ENCODE results near the gene NELFB.

The NELFB gene

DNA sequence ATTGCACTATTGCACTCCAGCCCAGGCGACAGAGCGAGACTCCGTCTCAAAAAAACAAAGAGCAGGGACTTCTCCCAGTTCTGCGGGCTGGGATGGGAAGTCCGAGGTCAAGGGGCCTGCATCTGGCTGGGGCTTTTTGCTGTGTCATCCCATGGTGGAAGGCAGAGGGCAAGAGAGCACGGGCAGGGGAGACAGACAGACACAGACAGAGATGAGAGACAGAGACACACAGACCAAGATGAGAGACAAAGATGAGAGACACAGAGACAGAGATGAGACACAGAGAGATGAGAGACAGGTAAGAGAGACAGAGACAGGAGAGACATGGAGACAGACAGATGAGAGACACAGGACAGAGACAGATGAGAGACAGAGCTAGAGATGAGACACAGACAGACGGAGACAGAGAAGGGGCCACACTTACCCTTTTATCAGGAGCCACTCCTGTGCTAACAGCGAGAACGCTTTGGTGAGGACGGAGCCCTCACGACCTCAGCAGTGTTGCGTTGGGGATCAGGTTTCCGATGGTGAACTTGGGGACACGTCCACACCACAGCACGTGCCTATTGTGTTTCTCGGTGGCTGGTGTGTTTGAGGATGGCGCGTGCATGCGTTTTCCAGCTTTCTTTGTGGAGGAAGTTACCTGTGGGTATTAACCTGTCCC is 13.5 kb downstream of the NELFB start:
- DNase-seq (ENCODE audit: low read depth, low spot score), result no peak

DNA sequence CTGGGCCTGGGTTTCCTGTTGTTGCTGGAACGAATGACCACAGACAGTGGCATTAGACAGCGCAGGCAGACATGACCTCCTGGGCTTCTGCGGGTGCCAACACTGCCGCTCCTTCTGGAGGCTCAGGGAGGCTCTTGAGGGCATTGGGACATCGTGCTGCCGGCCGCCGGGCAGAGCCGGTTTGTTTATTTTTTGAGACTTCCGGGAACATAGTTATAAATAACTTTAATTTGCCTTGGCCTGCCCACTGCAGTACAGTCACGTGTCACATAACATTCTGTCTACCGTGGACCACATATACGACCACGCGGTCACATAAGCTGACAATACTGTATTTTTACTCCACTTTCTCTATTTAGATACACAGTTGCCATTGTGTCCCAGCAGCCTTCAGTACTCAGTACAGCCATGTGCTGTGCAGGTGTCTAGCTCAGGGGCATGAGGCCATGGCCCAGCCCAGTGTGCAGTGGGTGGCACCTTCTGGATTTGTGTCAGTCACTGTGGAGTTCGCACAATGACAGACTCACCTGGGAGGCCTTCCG is 14.2 kb downstream of the NELFB start:
- DNase-seq (ENCODE audit: low read depth, low spot score), result no peak

DNA sequence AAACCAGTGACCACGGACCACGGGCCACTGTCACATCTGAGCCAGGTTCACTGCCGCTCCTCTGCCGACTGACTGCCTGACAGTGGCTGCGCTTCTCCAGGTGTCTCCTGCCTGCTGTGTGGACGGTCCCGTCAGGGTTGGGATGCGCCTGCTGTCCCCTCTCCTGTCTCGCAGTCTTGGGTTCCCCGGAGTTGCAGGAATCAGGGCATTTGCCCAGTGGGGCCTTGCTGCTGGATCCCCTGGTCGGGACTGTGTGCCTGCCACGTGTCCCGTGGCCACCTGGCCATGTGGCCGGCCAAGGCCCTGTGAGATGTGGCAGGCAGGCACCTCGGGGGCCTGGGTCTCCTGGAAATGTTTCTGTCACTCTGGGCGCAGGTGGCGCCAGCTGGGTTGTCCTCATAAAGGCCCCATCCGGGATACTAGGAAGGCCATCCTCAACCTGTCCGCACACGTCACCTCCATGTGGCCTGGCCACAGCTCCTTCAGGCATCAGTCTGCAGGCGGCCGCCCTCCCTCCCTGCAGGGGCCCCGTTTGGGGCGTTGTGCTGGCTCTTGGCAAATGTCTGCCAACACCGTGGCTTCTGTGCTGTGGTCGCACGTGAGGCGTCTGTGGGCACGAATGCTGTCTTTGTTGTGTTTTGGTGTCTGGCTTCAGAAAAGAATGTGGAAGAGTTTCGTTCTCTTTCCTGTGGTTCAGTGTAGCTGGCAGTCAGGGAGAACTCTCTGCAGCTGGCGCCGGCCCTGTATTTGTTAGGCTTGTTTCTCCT is 16.0 kb downstream of the NELFB start:
- no peak for DNase-seq (ENCODE audit: low read depth, low spot score)

DNA sequence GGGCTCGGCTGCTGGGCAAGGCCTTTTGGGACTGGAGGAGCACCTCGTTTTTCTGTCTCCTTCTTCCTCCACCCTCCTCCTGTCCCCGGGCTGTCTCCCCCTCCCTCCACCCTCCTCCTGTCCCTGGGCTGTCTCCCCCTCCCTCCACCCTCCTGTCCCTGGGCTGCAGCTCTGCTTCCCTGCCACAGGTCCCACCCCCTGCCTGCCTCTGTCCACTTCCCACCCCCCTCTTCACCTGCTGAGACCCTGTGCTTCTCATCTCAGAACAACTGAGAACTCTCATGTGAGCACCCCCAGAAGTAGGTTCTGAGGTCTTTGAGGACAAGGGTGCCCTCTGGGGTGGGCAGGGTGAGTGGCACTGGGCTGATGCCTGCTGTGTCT is 16.6 kb downstream of the NELFB start:
- no peak for DNase-seq (ENCODE audit: low read depth, low spot score)

DNA sequence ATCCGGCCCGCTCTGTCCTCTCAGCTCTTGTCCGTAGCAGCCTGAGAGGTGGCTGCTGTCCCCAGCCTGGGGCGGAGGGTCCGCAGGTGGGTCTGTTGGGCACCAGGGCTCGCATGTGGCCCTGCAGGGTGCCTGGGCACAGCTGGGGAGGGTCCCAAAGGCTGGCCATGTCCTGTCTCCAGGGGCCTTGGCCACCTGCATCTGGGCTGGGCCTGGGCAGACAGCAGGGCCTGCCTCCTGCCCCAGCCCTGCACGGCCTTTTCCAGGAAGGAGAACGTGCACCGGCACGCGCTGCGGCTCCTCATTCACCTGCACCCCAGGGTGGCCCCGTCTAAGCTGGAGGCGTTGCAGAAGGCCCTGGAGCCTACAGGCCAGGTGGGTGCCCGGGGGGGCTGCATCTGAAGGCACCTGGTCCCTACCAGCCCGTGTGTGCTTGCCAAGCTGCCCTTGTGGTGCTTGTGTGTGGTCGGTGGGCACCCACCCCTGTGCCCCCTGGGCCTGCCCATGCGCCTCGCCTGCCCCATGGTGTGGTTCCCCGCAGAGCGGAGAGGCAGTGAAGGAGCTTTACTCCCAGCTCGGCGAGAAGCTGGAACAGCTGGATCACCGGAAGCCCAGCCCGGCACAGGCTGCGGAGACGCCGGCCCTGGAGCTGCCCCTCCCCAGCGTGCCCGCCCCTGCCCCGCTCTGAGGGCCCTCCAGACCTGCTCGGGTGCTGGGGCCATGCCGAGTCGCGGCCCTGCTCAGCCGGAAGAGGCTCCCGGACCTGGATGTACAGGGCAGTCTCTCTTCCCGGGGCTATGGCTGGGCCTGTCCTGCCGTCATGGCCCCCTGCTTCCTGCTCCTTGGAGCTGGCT is 17.3 kb downstream of the NELFB start:
- no peak for DNase-seq (ENCODE audit: low read depth, low spot score)

DNA sequence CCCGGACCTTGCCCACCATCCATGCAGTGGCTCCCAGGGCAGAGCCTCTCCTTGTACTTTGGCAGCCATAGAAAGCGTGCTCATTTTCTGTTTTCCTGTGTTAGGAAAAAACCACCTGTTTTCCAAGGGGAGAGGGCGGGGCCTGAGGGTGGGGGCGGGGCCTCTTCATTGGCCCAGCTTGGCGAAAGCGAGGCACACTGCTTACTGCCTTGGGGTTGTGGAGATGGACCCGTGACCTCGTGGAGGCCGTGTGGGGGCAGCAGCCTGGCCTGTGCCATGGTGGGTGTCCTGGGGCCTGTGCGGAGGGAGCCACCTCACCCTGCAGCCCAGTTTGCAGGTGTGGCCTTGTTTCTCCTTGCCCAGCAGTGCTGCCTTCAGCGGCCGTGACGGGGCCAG is 18.0 kb downstream of the NELFB start:
- no peak for DNase-seq (ENCODE audit: low read depth, low spot score)

DNA sequence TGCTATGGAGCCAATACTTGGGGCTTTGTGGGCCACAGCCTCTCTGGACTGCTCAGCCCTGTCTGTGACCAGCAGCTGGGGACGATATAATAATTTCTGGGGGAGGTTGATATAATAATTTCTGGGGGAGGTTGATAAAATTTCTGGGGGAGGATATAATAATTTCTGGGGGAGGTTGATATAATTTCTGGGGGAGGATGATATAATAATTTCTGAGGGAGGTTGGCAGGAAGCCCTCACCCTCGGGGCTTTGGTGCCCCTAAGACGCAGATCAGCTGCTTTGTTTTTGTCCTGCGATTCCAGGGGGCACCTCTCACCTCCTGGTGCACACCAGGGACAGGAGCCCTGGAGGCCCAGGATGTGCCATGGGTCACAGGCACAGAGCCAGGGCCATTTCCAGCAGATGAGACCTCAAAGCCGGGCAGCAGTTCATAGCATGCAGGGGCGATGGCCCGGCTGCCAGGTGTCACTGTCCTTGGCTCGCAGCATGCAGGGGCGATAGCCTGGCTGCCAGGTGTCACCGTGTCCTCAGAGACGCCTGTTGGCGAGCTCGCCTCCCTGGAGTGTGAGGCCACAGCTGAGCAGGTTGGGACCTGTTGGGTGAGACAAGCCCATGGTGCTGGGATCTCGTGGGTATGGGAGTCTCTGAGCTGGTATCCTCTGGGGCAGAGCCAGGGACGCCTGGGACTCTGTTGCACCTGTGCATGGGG is 18.6 kb downstream of the NELFB start:
- no peak for DNase-seq (ENCODE audit: low read depth, low spot score)

DNA sequence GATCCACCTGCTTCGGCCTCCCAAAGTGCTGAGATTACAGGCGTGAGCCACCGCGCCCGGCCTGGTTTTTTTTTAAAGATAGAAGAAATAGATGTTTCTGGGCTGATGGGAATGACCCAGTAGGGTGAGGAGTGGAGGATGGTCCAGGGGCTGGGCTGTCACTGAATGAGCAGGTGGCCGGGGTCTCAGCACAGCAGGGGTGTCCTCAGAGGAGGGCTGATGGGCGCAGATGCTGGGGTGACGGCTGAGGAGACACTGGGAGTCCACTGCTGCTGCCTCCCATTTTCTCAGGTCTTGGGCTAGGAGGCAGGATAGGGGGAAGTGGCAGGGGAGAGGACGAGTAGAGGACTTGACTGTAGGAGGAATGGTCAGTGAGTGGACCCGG is 20.1 kb downstream of the NELFB start:
- DNase-seq (ENCODE audit: low read depth, low spot score), result no peak

DNA sequence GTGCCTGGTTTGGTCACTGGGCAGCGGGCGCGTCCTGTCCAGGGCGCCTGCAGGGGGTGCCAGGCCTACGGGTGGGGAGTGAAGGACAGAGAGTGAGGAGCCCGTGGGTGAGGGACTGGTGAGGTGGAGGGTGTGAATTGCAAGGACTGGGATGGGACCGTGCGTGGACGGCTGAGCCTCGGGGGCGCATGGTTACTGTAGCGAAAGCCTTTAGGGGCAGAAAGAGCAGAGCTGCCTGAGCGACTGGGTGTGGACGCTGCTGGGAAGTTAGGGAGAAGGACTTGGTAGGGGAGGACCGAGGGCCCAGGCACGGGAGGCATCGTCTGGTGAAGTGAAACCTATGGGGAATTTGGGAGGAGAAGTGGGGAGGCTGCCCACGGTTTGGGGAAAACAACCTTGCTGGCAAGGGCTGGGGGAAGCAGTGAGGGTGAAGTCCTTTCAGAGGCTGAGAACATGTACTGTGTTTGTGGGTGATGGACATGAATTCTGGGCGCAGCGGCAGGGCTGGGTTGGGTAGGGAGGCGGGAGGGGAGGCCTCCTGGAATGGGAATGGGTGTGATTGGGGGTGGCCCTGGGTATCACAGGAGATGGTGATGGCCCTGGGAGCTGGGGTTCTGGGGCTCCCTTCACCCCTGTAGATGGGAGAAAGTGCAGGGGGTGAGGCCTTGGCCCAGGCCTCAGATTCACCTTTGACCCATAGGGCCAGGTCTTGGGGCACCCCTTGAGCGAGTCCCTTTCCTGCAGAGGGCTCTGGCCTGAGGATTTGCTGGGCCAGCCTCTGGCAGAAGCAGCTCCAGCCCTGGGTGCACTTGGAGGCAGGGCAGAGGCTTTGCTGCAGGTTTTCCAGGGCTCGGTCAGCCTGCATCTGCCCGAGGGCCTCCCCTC is 20.7 kb downstream of the NELFB start:
- DNase-seq (ENCODE audit: low read depth, low spot score), result no peak

DNA sequence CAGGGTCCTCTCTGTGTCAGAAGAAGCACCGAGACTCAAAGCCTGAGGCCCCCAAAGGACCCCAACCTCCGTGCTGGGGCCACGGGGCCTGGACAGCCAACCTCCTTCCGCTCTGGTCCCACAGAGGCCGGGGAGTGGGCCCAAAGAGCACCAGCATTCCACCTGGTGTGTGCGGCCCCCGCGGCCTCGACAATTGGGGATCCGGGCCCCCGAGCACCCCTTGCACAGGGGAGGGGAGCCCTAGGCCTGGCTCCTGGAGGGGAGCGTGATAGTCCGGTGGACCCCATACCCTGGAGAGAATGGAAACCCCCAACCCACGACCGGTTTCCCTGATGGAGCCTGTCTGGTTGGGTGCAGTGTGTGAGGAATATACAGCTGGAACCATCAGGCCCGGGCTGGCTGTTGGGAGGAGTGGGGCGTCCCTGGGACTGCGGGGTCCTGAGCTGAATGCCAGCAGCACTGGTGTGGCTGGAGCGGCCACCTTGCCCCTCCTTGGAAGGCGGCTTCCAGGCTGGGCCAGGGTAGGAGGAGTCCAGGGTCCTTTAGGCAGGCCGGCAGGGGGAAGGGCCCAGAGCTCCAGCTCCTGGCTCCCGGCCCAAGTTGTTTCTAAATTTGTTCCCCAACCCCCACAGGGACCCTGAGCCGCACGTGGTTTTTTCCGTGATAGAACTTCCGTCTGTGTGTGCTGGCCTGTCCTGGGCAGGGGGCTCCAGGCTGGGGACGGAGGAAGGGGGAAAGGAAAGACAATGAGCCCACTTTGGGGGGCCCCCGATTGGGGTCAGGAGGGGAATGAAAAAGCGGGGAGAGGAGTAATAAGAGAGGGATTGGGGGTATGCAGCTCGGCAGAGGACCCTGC is 21.6 kb downstream of the NELFB start:
- DNase-seq (ENCODE audit: low read depth, low spot score), result no peak

DNA sequence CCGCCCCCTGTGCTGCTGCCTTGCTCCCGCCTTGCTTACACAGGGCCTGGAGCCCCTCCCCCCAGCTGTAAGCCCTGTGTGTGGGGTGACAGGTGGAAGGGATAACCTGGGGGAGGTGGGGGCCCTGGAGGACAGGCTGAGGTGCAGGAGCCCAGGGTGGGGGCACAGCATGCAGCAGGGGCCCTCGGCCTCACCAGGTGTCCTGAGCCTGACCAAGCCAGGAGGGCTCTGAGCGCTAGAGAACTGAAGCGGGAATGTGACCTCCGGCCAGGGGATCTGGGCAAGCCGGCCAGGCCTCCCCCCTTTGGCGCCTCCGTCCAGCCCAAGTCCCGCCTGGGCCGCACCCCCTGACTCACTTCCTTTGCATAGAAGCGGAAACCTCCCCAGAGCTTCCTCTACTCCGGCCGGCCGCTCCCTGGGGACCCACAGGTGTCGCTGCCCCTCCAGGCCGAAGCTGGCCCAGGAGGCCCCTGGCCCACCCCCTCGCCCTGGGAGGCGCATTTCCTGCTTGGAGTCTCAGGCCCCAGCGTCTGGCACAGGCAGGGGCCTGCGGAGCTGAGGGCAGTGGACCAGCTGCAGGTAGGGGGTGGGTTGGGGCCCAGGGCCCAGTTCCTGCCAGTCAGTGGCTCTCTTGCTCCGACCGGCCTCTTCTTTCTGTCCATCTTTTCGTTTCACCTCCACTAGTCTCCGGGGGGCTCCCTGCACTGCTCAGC is 22.4 kb downstream of the NELFB start, which contains the start of gene TOR4A:
Gene TOR4A (plus strand): TSS at position 398 of the 713 bp plus-strand sequence. CDS start 964 bp downstream, outside the sequence.
- DNase-seq (ENCODE audit: low read depth, low spot score), result no peak

DNA sequence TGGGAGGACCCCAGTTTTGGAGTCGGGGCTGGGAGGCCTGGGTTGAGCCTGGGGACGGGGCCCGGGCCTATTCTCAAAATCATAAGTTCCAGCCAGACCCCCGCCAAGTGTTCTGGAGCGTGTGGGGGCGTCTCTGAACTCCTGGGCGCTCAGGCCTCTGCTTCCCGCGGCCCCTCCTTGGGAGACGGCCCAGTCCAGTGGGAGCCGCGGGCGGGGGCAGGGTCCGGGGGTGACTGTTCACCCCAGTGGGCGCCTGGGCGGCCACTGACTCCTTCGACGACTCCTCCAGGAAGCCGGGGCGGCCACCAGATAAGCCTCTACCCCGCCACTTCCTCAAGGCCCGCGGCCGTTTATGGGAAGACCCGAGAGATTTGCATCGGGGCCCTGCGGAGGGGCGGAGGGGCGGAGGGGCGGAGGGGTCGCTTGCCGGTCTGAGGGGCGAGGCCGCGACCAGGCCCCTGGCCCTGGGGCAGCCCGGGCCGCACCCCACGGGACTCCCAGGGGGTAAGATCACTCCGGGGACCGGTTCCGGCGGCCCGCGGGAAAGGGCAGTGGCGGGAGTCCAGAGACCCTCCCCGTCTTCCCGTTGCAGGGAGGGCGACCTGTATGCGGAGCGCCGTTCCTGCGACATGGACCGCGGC is 23.1 kb downstream of the NELFB start:
- no peak for DNase-seq (ENCODE audit: low read depth, low spot score)

DNA sequence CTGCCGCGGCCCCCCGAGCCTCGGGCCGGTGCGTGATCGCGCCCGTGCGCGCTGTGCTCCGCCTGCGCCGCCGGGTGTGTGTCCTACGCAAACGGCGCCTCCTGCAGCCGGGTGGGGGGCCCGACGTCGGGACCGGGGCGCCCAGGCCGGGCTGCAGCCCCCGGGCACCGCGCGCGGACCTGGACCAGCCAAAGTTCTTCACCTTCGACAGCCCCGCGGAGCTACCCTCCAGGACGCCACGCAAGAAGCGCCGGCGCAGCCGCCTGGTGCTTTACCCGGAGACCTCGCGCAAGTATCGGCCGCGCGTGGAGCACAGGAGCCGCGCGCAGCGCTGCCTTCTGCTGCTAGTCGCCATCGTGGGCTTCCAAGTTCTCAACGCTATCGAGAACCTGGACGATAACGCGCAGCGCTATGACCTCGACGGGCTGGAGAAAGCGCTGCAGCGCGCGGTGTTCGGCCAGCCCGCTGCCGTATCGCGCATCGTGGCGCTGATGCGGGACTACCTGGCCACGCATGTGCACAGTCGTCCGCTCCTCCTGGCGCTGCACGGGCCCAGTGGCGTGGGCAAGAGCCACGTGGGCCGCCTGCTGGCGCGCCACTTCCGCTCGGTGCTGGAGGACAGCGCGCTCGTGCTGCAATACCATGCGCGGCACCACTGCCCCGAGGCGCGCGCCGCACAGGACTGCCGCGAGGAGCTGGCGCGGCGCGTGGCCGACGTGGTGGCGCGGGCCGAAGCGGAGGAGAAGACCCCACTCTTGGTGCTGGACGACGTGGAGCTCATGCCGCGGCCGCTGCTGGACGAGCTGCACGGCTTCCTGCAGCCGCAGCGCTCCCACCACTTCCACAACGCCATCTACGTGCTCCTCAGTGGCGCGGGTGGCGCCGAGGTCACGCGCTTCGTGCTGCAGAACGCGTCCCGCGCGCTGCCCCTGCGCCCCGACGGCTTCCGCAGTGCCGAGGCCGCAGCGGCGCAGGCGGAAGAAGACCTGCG is 23.9 kb downstream of the NELFB start:
- DNase-seq (ENCODE audit: low read depth, low spot score), result no peak

DNA sequence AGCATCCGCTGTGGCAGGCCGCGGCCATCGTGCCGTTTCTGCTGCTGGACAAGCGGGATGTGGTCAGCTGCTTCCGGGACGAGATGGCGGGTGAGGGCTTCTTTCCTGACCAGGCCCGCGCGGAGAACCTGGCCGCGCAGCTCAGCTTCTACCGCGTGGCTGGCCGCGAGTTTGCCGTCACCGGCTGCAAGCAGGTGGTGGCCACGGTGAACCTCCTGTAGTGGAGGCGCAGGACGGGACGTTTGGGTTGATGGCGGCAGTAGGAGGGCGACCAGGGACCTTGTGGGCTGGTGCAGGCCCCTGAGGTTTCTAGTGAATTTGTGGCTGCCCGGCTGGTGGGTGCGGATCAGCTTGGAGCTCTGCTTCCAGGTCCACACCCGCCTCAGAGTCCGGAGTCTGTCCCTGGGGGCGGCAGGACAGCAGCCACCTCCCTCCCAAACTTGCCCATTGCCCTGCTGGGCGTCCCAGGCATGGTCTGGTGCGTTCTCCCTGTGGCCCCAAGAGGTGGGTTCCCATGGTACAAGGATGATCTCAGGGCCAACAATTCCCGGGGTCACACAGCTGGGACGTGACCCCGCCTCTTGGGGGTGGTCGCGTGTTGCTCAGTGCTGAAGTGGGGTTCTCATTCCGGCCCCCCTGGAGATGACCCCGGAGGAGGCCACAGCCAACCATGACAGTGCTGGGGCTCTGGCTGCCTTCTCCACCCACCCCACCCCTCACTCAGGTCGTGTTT is 24.8 kb downstream of the NELFB start:
- DNase-seq (ENCODE audit: low read depth, low spot score), result no peak

DNA sequence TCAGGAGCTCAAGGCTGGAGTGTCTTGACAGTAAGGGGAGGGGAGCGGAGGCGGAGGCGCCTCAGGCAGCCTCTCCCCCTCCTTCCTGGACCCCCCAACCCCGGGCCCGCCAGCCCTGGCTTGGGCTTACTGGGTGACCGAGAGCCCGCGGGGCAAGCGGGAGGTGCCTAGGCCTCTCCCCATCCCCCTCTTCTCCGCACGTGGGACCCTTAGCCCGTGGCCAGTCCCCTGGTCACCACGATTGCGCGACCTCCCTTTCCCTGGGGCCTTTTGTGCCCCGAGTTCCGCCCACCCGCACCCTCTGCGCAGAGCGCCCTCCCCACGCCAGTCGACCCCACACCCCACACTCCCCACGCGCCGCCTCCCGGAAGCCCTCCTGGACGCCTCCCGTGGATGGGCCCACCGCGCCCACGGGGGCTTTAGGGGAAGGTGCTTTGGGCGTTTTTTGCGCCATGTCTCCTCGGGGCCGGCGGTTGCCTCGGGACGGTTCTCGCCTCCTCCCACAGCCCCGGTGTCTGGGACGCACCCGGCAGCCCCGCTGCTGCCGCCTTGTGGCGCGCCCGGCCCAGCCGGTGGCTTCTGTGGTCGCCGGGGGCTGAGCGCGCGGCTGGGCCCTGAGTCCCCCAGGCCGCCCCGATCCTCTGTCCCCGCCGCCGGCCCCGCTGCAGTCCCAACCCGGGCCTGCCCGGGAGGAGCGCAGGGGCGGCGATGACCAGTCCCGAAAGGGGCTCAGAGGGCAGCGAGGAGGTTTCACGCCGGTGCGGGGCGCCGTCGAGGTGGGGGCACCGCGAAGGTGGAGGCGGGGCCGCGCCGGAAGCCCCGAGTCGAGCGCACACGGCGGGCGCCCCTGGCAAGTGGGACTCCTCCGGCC is 25.6 kb downstream of the NELFB start:
- DNase-seq (ENCODE audit: low read depth, low spot score), result no peak

Measured in activated CD4-positive, CD25-positive, alpha-beta regulatory T cell treated with anti-CD3 and anti-CD28 coated beads, Interleukin-2, amount 50 U/mL, for 16 hours (primary cell).